HG03521 (cell line): ENCODE measurements around the gene SLC17A7.

ENCODE experiments used
- ATAC-seq: cut with Tn5 transposase; IDR thresholded peaks from one replicate; pipeline ENCODE4 v1.9.1; 2021; ENCODE audit warnings: mild to moderate bottlenecking, moderate library complexity; ENCODE audit not compliant: unreplicated experiment

SLC17A7 gene

DNA sequence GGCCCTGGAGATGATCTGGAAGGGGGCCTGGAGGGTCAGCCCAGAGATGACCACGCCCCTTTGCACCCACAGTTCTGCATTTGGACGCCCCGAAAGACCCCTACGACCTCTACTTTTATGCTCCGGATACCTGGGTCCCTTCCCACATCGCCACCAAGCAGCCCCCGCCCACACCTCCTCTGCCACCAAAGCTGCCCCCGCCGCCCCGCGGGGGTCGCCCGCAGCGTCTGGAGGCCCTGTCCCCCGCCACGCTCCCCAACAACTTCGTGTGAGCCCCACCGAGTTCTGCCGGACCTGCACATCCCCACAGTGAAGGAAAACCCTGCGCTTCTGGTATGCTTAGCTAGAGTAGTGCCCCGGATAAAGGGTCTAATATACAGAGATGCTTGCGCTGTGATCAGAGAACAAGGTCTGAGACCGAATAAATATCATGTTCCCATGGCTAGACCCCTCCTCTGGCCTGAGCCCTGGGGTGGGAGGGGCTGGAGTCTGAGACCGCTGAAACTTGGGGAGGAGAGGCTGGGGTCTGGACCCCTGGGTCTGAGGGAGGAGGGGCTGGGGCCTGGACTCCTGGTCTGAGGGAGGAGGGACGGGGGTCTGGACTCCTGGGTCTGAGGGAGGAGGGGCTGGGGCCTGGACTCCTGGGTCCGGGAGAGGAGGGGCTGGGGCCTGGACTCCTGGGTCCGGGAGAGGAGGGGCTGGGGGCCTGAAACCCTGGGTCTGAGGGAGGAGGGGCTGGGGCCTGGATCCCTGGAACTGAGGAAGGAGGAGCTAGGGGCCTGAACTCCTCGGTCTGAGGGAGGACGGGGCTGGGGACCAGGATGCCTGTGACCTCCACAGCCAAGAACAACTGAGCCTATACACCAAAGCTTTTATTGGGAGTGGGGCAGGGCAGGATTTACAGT, 12.5 kb downstream of the SLC17A7 start:
- no peak for ATAC-seq

DNA sequence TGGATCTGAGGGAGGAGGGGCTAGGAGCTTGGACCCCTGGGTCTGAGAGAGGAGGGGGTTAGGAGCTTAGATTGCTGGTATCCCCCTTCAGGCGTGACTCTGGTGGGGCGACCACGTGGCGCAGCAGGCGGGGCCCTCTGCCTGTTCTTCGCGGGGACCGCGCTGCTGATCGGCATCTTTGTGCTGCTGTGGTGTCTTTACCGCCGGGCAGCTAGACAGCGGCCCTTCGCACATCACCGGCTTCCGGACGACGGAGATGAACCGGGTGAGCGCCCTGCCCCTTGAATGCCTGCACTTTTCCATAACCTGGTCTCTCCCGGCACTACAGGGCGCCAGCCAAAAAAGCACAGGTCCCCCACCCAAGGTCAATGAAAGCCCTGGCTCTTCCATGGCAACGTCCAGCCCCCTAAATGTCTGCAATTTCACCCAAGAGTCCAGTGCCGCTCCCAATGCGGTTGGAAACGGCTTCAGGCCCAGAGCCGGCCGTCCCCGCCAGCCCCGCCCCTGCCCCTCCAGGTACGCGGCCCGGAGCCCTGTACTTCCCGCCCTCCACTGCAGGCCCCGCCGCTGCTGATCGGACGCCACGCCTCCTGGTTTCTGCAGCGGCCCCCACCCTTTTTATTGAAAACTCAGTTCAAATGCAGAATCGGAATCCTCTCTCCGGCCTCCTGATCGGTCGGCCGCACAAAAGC, 13.3 kb downstream of the SLC17A7 start:
- no peak for ATAC-seq

DNA sequence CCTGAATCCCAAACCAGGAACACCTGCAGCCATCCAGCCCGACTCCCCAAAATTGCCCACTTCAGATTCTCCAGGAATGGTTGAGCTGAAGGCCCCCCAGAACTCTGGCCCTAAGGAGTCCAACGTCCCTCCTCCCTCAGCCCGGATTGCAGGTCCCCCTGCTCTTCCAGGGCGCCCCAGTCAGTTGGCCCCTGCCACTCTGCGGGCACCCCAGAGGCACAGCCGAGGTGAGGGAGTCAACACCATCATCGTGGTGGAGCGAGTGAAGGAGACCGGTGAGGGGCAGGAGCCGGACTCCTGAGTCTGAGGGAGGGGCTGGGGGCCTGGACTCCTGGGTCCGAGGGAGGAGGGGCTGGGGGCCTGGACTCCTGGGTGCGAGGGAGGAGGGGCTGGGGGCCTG, 14.0 kb downstream of the SLC17A7 start:
- ATAC-seq = no peak

DNA sequence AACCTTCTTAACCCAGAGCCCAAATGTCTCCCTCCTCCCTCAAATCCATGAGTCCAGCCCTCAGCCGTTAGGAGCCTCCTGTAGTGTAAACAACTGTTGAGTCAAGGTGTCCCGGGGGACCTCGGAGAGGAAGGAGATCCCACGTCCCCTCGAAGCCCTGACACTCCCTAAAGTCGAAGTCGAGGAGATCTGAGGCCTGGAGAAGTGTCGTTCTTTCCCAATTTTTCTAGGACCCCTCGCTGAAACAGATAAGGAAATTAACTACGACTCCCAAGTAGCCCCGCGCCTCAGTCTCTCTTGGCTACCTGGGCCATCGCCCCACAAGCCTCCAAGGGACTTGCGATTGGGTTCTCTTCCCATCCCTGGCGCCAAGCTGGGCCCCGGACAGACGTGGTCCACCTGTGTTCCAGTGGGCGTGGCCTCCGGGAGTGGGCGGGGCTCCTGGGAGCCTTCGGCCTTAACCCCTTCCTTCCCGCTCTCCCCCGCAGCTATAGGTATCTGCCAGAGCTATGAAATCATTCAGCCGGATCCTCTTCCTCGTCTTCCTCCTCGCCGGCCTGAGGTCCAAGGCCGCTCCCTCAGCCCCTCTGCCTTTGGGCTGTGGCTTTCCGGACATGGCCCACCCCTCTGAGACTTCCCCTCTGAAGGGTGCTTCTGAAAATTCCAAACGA, 15.3 kb downstream of the SLC17A7 start:
- ATAC-seq = no peak

DNA sequence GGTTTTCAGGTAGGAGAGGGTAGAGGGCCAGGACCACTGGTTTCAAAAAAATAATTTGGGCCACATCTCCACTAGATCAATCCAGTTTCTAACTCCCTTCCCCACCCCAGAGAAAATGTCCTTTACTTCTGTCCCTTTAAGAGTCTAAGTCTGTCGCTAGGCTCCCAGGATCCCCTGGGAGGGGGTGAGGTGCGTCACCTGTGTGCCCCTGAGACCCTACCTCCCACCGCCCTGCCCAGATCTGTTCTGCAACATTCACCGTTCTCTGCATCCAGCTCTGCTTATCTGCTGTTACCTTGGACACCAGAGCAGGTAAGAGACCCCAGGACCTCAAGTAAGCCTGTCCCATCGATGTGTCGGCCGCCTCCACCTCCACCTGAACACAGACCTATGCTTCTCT, 16.1 kb downstream of the SLC17A7 start, which contains the start of gene GFY:
TSS of gene GFY (plus strand) at position 211 of the 400 bp plus-strand sequence. CDS start 1,043 bp downstream, outside the sequence.
- ATAC-seq = no peak

DNA sequence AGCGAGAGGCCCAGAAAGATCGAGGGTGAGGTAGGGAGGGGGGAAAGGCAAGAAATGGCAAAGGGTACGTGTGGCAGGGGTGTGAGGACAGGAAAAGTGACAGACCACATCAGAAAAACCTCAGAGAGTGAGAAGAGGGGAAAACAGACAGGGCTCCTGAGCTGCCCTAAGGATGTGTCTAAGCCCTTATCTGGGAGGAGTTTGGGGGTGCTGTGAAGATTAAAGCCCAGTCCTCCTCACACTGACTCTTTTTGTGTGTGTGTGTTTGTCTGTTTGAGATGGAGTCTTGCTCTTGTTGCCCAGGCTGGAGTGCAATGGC, 17.4 kb downstream of the SLC17A7 start:
- no peak for ATAC-seq

DNA sequence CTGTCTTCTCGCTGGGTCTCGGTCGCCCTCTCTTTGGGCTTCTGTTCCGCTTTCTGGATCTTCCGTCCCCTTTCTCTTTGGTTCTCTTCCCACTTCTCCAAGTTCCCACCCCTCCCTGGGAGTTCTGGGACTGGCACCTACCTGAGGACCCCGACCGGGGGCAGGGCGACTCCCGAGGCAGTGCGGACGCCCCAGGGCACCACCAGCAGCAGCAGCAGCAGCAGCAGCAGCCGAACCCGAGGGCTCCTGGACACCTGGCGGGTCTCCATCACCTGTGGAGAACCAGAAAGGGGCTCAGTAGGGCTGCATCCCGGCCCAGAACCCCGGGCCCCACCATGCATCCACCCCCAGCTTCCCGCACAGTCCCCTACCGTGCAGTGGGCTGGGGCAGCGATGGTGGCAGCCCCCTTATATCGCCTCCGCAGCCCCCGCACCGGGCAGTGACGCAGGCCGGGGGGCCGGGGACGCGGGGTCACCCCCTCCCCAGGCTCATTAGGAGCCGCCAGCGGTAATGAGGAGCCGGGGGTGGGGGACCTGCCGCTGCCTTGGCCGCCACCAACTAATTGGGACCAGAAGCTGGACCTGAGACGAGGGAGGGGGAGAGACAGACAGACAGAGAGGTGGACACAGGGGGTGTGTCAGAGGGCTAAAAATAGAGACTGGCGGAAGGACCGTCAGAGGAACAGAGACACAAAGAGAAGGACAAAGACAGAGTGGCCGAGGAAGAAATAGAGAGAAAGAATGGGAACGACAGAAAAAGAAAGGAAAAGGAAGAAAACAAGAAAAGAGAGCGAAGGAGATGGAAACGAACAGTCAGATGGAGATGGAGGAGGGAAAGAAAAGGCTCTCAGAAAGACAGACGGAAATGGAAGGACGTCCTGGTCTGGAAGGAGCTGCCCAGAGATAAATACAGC, 18.0 kb downstream of the SLC17A7 start, which contains the start of gene PTH2:
TSS of gene PTH2 (minus strand) at position 371 of the 914 bp plus-strand sequence. CDS start at position 269, 102 bp downstream.
- no peak for ATAC-seq

DNA sequence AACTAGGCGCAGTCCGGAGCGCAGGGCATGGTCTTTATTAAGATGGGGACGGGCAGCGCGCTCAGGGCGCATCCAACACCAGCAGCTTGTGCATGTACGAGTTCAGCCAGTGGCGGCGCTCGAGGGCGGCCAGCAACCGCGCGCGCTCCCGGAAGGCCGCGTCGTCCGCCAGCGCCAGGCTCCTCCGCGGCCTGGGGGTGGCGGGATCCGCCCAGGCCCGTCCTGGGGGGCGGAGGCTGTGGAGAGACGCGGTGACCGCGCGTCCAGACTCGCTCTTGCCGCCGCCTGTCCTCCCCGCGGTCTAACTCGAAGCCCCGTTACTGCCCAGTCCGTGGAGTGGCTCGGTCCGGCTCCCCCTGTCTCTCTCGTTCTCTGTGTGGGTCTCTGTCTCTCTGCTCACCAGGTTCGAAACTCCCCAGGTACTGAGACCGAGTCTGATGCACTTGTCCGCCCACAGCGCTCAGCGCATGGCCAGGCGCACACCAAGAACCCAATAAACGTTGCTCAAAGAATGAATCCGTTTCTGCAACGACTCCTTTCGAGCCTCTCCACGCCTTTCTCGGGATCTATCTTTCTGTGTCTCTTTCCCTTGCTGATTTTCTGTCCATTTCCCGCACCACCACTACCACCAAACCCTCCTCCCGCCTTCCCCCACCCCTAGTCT, 18.8 kb downstream of the SLC17A7 start:
- ATAC-seq = no peak

GRCh38 chr19:49421878-49422202, 19.5 kb downstream of the SLC17A7 start:
- no peak for ATAC-seq

GRCh38 chr19:49421039-49421877, 20.1 kb downstream of the SLC17A7 start:
- ATAC-seq = no peak

GRCh38 chr19:49420227-49420626, 21.1 kb downstream of the SLC17A7 start:
- ATAC-seq = no peak

- no peak for ATAC-seq
Measured at GRCh38 chr19:49419173-49419572, 22.2 kb downstream of the SLC17A7 start.

DNA sequence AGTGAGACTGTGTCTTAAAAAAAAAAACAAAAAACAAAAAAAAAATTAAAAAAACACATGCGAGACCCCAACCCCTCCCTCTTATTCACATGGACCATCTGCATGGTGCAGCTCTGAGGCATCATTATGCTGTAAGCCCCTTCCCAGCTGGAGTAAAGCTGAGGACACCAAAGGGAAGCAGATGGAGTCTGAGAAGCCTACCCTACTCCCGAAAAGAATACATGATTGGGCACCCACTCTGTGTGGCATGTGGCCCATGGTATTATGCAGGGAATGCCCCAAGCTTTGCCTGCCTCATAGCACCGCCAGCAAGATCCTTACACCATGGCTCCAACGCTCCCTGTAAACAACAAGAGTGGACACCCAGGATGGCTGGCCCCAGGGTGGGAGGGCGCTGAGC, 22.8 kb downstream of the SLC17A7 start:
- ATAC-seq = no peak

DNA sequence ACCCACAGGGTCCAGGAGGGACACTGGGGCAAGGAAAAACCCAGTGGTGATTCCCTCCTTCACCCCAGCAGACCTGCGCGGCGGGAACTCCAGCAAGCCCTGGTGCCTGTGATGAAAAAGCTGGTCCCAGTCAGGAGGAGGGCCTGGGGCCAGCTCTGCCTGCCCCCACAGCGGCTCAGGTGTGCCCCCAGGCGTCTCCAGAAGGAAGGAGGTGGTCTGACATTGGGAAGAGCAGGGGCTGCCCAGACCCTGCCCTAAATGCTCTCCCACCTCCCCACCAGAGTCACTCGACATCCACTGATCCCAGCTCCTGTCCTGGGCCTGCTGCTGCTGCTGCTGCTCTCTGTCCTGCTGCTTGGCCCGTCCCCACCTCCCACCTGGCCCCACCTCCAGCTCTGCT, 24.2 kb downstream of the SLC17A7 start:
- no peak for ATAC-seq

- ATAC-seq = no peak
Measured at GRCh38 chr19:49415810-49416200, 25.5 kb downstream of the SLC17A7 start.

GRCh38 chr19:49415102-49415809, 26.1 kb downstream of the SLC17A7 start:
- ATAC-seq = no peak

DNA sequence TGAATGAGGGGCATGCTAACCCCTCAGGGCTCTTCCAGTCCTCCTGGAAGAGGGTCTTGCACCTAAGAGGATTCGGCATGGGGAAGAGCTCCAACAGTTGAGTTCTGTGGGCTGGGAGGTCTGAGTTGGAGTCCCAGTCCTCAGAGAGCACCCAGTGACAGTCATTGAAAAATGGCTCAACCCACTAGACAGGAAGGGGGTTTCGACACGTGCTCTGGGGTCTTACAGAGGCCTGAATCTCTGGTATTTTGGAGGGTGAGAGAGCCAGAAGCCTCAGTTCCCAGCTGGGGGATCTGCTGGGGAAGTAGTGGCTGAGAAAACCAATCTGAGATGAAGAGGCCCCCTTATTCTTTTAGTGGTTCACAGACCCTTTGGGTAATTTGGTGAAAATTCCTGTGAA, 27.1 kb downstream of the SLC17A7 start:
- ATAC-seq = no peak

- ATAC-seq = no peak
Measured at GRCh38 chr19:49413348-49413747, 28.0 kb downstream of the SLC17A7 start.
